Measurements from ENCODE around the gene FADS2. TPM values are rescaled to one million over a fixed set of nuclear protein-coding genes. Genes with fewer than 3 reads are reported as not detected.

FADS2 gene
- total RNA-seq, 1 experiment from 2014 or later, result 1,097 TPM

- H3K27me3 ChIP-seq (replicated peaks; ENCODE audit: insufficient read depth, low read depth, low read length, poor library complexity), result no peaks in the 10 kb centered on the region
- intact Hi-C loops (cut with micrococcal nuclease; ENCODE audit: unreplicated experiment), result loop anchor here (10.0 kb wide), 1 partner anchor 439 kb away; no protein-coding TSS in a partner anchor
- no peaks in the 10 kb centered on the region for H3K36me3 ChIP-seq (ENCODE audit: insufficient read depth, low read length, poor library complexity, severe bottlenecking)
These were observed 47.6 kb downstream of the FADS2 start for GRCh38 chr11:61875698-61876097.

GRCh38 chr11:61879152-61879551 lies 51.1 kb downstream of the FADS2 start:
- no peaks in the 10 kb centered on the region for H3K9me3 ChIP-seq (ENCODE audit: low read depth, low read length, poor library complexity, severe bottlenecking)
- POLR2A ChIA-PET (ENCODE audit: low non-redundant PET), result no interaction called here
- CTCF ChIA-PET, result interaction anchor here (0.6 to 0.8 kb wide), 2 partner anchors 11 to 203 kb away, joined by 3 read pairs; no protein-coding TSS in a partner anchor
- no TSS peak for BruUV-seq (replicated peaks)
- DNase-seq (ENCODE audit: low spot score), result no peak
- no peaks in the 10 kb centered on the region for H3K27me3 ChIP-seq (replicated peaks; ENCODE audit: insufficient read depth, low read depth, low read length, poor library complexity)
- intact Hi-C loops (cut with micrococcal nuclease; ENCODE audit: unreplicated experiment), result loop anchor here (10.0 kb wide), 1 partner anchor 436 kb away; no protein-coding TSS in a partner anchor
- H3K27ac ChIP-seq (ENCODE audit: low read depth, low read length, poor library complexity, severe bottlenecking), result no peak overlapping the region
- no peaks in the 10 kb centered on the region for H3K36me3 ChIP-seq (ENCODE audit: insufficient read depth, low read length, poor library complexity, severe bottlenecking)
- TF ChIP-seq EZH2 (IDR thresholded peaks at IDR 0.05; ENCODE audit: borderline replicate concordance, low read depth, low read length, poor library complexity, severe bottlenecking), result no peak
- no peak for TF ChIP-seq CTCF (conservative IDR thresholded peaks at IDR 0.05; ENCODE audit: low read depth, low read length)
- H3K4me3 ChIP-seq (ENCODE audit: low read depth, low read length, poor library complexity, severe bottlenecking), result no peak overlapping the region
- peaks cover 10% of the 10 kb centered on the region for H3K4me1 ChIP-seq (ENCODE audit: insufficient read depth, low read length, poor library complexity, severe bottlenecking)

More at GRCh38 chr11:61875698-61876097, 47.6 kb downstream of the FADS2 start:
- H3K4me1 ChIP-seq (ENCODE audit: insufficient read depth, low read length, poor library complexity, severe bottlenecking), result peaks cover 12% of the 10 kb centered on the region
- POLR2A ChIA-PET (ENCODE audit: low non-redundant PET), result no interaction called here
- H3K4me3 ChIP-seq (ENCODE audit: low read depth, low read length, poor library complexity, severe bottlenecking), result no peak overlapping the region
- no peak overlapping the region for H3K27ac ChIP-seq (ENCODE audit: low read depth, low read length, poor library complexity, severe bottlenecking)
- H3K9me3 ChIP-seq (ENCODE audit: low read depth, low read length, poor library complexity, severe bottlenecking), result no peaks in the 10 kb centered on the region
- CTCF ChIA-PET, result no interaction called here
- TF ChIP-seq EZH2 (IDR thresholded peaks at IDR 0.05; ENCODE audit: borderline replicate concordance, low read depth, low read length, poor library complexity, severe bottlenecking) (no peak), CTCF (conservative IDR thresholded peaks at IDR 0.05; ENCODE audit: low read depth, low read length) (no peak)
- no peak for DNase-seq (ENCODE audit: low spot score)
- no TSS peak for BruUV-seq (replicated peaks)

GRCh38 chr11:61880031-61880430 lies 51.9 kb downstream of the FADS2 start:
- no TSS peak for BruUV-seq (replicated peaks)
- CTCF ChIA-PET, result no interaction called here
- POLR2A ChIA-PET (ENCODE audit: low non-redundant PET), result no interaction called here

More at GRCh38 chr11:61880031-61880430, 51.9 kb downstream of the FADS2 start:
- H3K4me3 ChIP-seq (ENCODE audit: low read depth, low read length, poor library complexity, severe bottlenecking), result no peak overlapping the region
- intact Hi-C loops (cut with micrococcal nuclease; ENCODE audit: unreplicated experiment), result no loop called here
- no peaks in the 10 kb centered on the region for H3K9me3 ChIP-seq (ENCODE audit: low read depth, low read length, poor library complexity, severe bottlenecking)
- H3K36me3 ChIP-seq (ENCODE audit: insufficient read depth, low read length, poor library complexity, severe bottlenecking), result no peaks in the 10 kb centered on the region
- H3K4me1 ChIP-seq (ENCODE audit: insufficient read depth, low read length, poor library complexity, severe bottlenecking), result peaks cover 10% of the 10 kb centered on the region
- TF ChIP-seq EZH2 (IDR thresholded peaks at IDR 0.05; ENCODE audit: borderline replicate concordance, low read depth, low read length, poor library complexity, severe bottlenecking), result no peak
- TF ChIP-seq CTCF (conservative IDR thresholded peaks at IDR 0.05; ENCODE audit: low read depth, low read length), result no peak
- no peak overlapping the region for H3K27ac ChIP-seq (ENCODE audit: low read depth, low read length, poor library complexity, severe bottlenecking)
- no peak for DNase-seq (ENCODE audit: low spot score)
- no peaks in the 10 kb centered on the region for H3K27me3 ChIP-seq (replicated peaks; ENCODE audit: insufficient read depth, low read depth, low read length, poor library complexity)

All from A673 (cell line).